Activated T-cell treated with anti-CD3 and anti-CD28 coated beads, Interleukin-2, amount 50 U/mL, for 24 hours (primary cell): ENCODE results near the gene MAP4K2.
A peak's percentile ranks its signal among the peaks of the same experiment; 100 is the strongest.

Source experiments
- DNase-seq: peaks from one replicate; pipeline ENCODE4 v3.0.0-alpha.2; 2020
- H3K27ac Mint-ChIP-seq: 2 replicates; pipeline ENCODE4 v1.8.0; 2020; ENCODE audit warnings: mild to moderate bottlenecking, mixed read lengths
- H3K27me3 Mint-ChIP-seq: 2 replicates; pipeline ENCODE4 v1.8.0; 2020; ENCODE audit warnings: mixed read lengths
- H3K36me3 Mint-ChIP-seq: 2 replicates; pipeline ENCODE4 v1.8.0; 2020; ENCODE audit warnings: low read depth, mixed read lengths
- H3K4me1 Mint-ChIP-seq: 2 replicates; pipeline ENCODE4 v1.8.0; 2020; ENCODE audit warnings: low read depth, mixed read lengths
- H3K4me3 Mint-ChIP-seq: 2 replicates; pipeline ENCODE4 v1.8.0; 2020; ENCODE audit warnings: mild to moderate bottlenecking, moderate library complexity, mixed read lengths
- H3K9me3 Mint-ChIP-seq: 2 replicates; pipeline ENCODE4 v1.8.0; 2020; ENCODE audit warnings: mixed read lengths

Gene MAP4K2

GRCh38 chr11:64842851-64843685 is 40.1 kb upstream of the MAP4K2 start:
- peaks cover 26% of the 10 kb centered on the region for H3K4me1 Mint-ChIP-seq
- no peak for DNase-seq
- no peak overlapping the region for H3K4me3 Mint-ChIP-seq
- H3K36me3 Mint-ChIP-seq, result no peaks in the 10 kb centered on the region
- peak overlapping the region; percentile 29 for H3K27ac Mint-ChIP-seq
- no peaks in the 10 kb centered on the region for H3K27me3 Mint-ChIP-seq
- no peaks in the 10 kb centered on the region for H3K9me3 Mint-ChIP-seq

- peaks cover 21% of the 10 kb centered on the region for H3K4me1 Mint-ChIP-seq
- H3K27ac Mint-ChIP-seq, result no peak overlapping the region
- H3K36me3 Mint-ChIP-seq, result no peaks in the 10 kb centered on the region
- no peak overlapping the region for H3K4me3 Mint-ChIP-seq
- no peaks in the 10 kb centered on the region for H3K9me3 Mint-ChIP-seq
- no peaks in the 10 kb centered on the region for H3K27me3 Mint-ChIP-seq
- no peak for DNase-seq
Measured at GRCh38 chr11:64842366-64842759, 39.3 kb upstream of the MAP4K2 start.

GRCh38 chr11:64841592-64842365 is 38.8 kb upstream of the MAP4K2 start:
- Mint-ChIP-seq H3K27ac (peak overlapping the region; percentile 12), H3K4me3 (no peak overlapping the region), H3K4me1 (peaks cover 15% of the 10 kb centered on the region), H3K9me3 (no peaks in the 10 kb centered on the region), H3K36me3 (no peaks in the 10 kb centered on the region), H3K27me3 (no peaks in the 10 kb centered on the region)
- no peak for DNase-seq

GRCh38 chr11:64839887-64840782 is 37.1 kb upstream of the MAP4K2 start:
- H3K36me3 Mint-ChIP-seq, result no peaks in the 10 kb centered on the region
- no peak overlapping the region for H3K4me3 Mint-ChIP-seq
- no peaks in the 10 kb centered on the region for H3K9me3 Mint-ChIP-seq
- no peaks in the 10 kb centered on the region for H3K27me3 Mint-ChIP-seq
- H3K27ac Mint-ChIP-seq, result no peak overlapping the region
- H3K4me1 Mint-ChIP-seq, result peaks cover 12% of the 10 kb centered on the region
- no peak for DNase-seq

GRCh38 chr11:64839335-64839734 is 36.3 kb upstream of the MAP4K2 start:
- no peaks in the 10 kb centered on the region for H3K36me3 Mint-ChIP-seq
- H3K9me3 Mint-ChIP-seq, result no peaks in the 10 kb centered on the region
- H3K27ac Mint-ChIP-seq, result no peak overlapping the region

GRCh38 chr11:64838600-64839334 is 35.8 kb upstream of the MAP4K2 start:
- Mint-ChIP-seq H3K27ac (no peak overlapping the region), H3K4me1 (peaks cover 5% of the 10 kb centered on the region), H3K36me3 (no peaks in the 10 kb centered on the region), H3K27me3 (no peaks in the 10 kb centered on the region), H3K4me3 (no peak overlapping the region), H3K9me3 (no peaks in the 10 kb centered on the region)
- DNase-seq, result no peak

More at GRCh38 chr11:64839335-64839734, 36.3 kb upstream of the MAP4K2 start:
- Mint-ChIP-seq H3K27me3 (no peaks in the 10 kb centered on the region), H3K4me3 (no peak overlapping the region), H3K4me1 (peaks cover 8% of the 10 kb centered on the region)
- no peak for DNase-seq

GRCh38 chr11:64837887-64838351 is 34.9 kb upstream of the MAP4K2 start:
- no peak for DNase-seq
- Mint-ChIP-seq H3K4me3 (no peak overlapping the region), H3K27me3 (no peaks in the 10 kb centered on the region), H3K27ac (no peak overlapping the region), H3K4me1 (no peaks in the 10 kb centered on the region), H3K36me3 (no peaks in the 10 kb centered on the region), H3K9me3 (no peaks in the 10 kb centered on the region)

- Mint-ChIP-seq H3K4me3 (no peak overlapping the region), H3K4me1 (no peaks in the 10 kb centered on the region)
Measured at GRCh38 chr11:64836448-64837072, 33.5 kb upstream of the MAP4K2 start.

GRCh38 chr11:64835616-64836447 is 32.8 kb upstream of the MAP4K2 start:
- Mint-ChIP-seq H3K9me3 (no peaks in the 10 kb centered on the region), H3K27ac (no peak overlapping the region), H3K27me3 (no peaks in the 10 kb centered on the region), H3K4me3 (no peak overlapping the region), H3K36me3 (no peaks in the 10 kb centered on the region), H3K4me1 (no peaks in the 10 kb centered on the region)
- DNase-seq, result no peak

More at GRCh38 chr11:64836448-64837072, 33.5 kb upstream of the MAP4K2 start:
- no peak overlapping the region for H3K27ac Mint-ChIP-seq
- no peak for DNase-seq
- no peaks in the 10 kb centered on the region for H3K27me3 Mint-ChIP-seq
- no peaks in the 10 kb centered on the region for H3K36me3 Mint-ChIP-seq
- no peaks in the 10 kb centered on the region for H3K9me3 Mint-ChIP-seq

- H3K9me3 Mint-ChIP-seq, result no peaks in the 10 kb centered on the region
- no peak overlapping the region for H3K27ac Mint-ChIP-seq
- H3K4me1 Mint-ChIP-seq, result no peaks in the 10 kb centered on the region
- no peak overlapping the region for H3K4me3 Mint-ChIP-seq
- H3K27me3 Mint-ChIP-seq, result no peaks in the 10 kb centered on the region
- no peaks in the 10 kb centered on the region for H3K36me3 Mint-ChIP-seq
- DNase-seq, result no peak
Measured at GRCh38 chr11:64834723-64835615, 32.0 kb upstream of the MAP4K2 start.

GRCh38 chr11:64834031-64834722 is 31.2 kb upstream of the MAP4K2 start:
- Mint-ChIP-seq H3K27me3 (no peaks in the 10 kb centered on the region), H3K9me3 (no peaks in the 10 kb centered on the region), H3K4me3 (no peak overlapping the region), H3K4me1 (no peaks in the 10 kb centered on the region), H3K36me3 (no peaks in the 10 kb centered on the region), H3K27ac (no peak overlapping the region)
- no peak for DNase-seq

- H3K9me3 Mint-ChIP-seq, result no peaks in the 10 kb centered on the region
- DNase-seq, result no peak
- H3K27ac Mint-ChIP-seq, result no peak overlapping the region
- no peaks in the 10 kb centered on the region for H3K36me3 Mint-ChIP-seq
- H3K27me3 Mint-ChIP-seq, result no peaks in the 10 kb centered on the region
- H3K4me3 Mint-ChIP-seq, result no peak overlapping the region
- H3K4me1 Mint-ChIP-seq, result no peaks in the 10 kb centered on the region
Measured at GRCh38 chr11:64833509-64833908, 30.5 kb upstream of the MAP4K2 start.
